ENCODE measurements around the gene SCN5A.

GRCh38 chr3:38616111-38616510 lies 33.4 kb downstream of the SCN5A start:
- TF ChIP-seq CTCF (conservative IDR thresholded peaks at IDR 0.05 in 1 of 2, IDR thresholded peaks at IDR 0.05 in 1 of 2; ENCODE audit: extremely low read depth in 1 of 2, insufficient read depth in 1 of 2, low read depth in 1 of 2, low read length in 2 of 2) (no peak), EZH2 (IDR thresholded peaks at IDR 0.05; ENCODE audit: borderline replicate concordance, low read length) (no peak)

Data from mammary epithelial cell (primary cell).